GM12878 (cell line): Measurements from ENCODE around the gene RARRES1. TPM values are rescaled to one million over a fixed set of nuclear protein-coding genes. Genes with fewer than 3 reads are reported as not detected.

ENCODE experiments used
- ATAC-seq: fragments of 200-7000 bp; cut with Tn5 transposase; 3 replicates; pipeline ENCODE4 v1.9.1; 2020; ENCODE audit warnings: mild to moderate bottlenecking, moderate library complexity
- BruUV-seq: library from RNA; stranded (reverse); fragments of 400-500 nt; replicated peaks from 2 replicates; lab custom pipeline; 2021; lab: Mats Ljungman, UMichigan
- CTCF ChIA-PET: fragments of 300-600 bp; sonication (Branson Sonifier 250); formaldehyde crosslinking; extraction: SDS; loops from one replicate; lab custom pipeline; 2021; ENCODE audit warnings: inconsistent platforms; lab: Yijun Ruan, JAX
- POLR2A ChIA-PET: fragments of 350-600 bp; formaldehyde crosslinking; extraction: SDS; loops from one replicate; lab custom pipeline; 2021; ENCODE audit warnings: inconsistent platforms; lab: Charles Lee
- RAD21 ChIA-PET: fragments of 300-600 bp; sonication (Branson Sonifier 250); formaldehyde crosslinking; loops from one replicate; lab custom pipeline; 2023; ENCODE audit warnings: antibody characterized with exemption; ENCODE audit not compliant: unreplicated experiment; lab: Charles Lee
- SMC1A ChIA-PET: fragments of 300-600 bp; sonication (Branson Sonifier 250); formaldehyde crosslinking; loops from one replicate; lab custom pipeline; 2023; ENCODE audit not compliant: unreplicated experiment, uncharacterized antibody; lab: Charles Lee
- DNase-seq: peaks from one replicate; pipeline ENCODE4 v3.0.0-alpha.2; 2011; ENCODE audit warnings: low read depth, low spot score
- FAIRE-seq: peaks from 3 replicates; lab custom pipeline; 2011; peaks lifted over from hg19 to GRCh38; lab: Jason Lieb, UNC
- H2AFZ ChIP-seq: 2 replicates; pipeline ENCODE4 v1.6.0; 2011; ENCODE audit warnings: low read depth, low read length, control low read depth; ENCODE audit not compliant: control insufficient read depth
- H3K27ac ChIP-seq: 2 replicates; pipeline ENCODE4 v1.5.1; 2011; ENCODE audit warnings: control low read depth; ENCODE audit not compliant: control insufficient read depth, insufficient read depth
- H3K27me3 ChIP-seq, 2 experiments: replicated peaks in 1 of 2; 2 replicates each; pipeline versions ENCODE4 v1.6.0 to v1.6.1; 2011; ENCODE audit warnings: low read length in 1 of 2; ENCODE audit not compliant: control insufficient read depth in 2 of 2, insufficient read depth in 2 of 2
- H3K36me3 ChIP-seq, 2 experiments: 2 replicates each; pipeline ENCODE4 v1.5.1; 2011; ENCODE audit warnings: low read length in 1 of 2; ENCODE audit not compliant: control insufficient read depth in 2 of 2, insufficient read depth in 2 of 2
- H3K4me1 ChIP-seq: 2 replicates; pipeline ENCODE4 v1.6.1; 2011; ENCODE audit warnings: mild to moderate bottlenecking, low read length, moderate library complexity, mixed read lengths; ENCODE audit not compliant: control insufficient read depth, insufficient read depth
- H3K4me2 ChIP-seq: 2 replicates; pipeline ENCODE4 v1.6.0; 2011; ENCODE audit warnings: control low read depth; ENCODE audit not compliant: control insufficient read depth, insufficient read depth
- H3K4me3 ChIP-seq: fragments of 200-600 bp; sonication (generic); 2 replicates; pipeline ENCODE4 v1.5.1; 2016
- H3K79me2 ChIP-seq: 2 replicates; pipeline ENCODE4 v1.6.0; 2011; ENCODE audit warnings: low read length; ENCODE audit not compliant: control insufficient read depth, insufficient read depth
- H3K9ac ChIP-seq: 2 replicates; pipeline ENCODE4 v1.8.0; 2011; ENCODE audit warnings: low read length, control low read depth, mixed read lengths; ENCODE audit not compliant: control insufficient read depth, insufficient read depth
- H3K9me3 ChIP-seq: replicated peaks from 3 replicates; pipeline ENCODE4 v1.5.1; 2011; ENCODE audit warnings: mild to moderate bottlenecking, low read length; ENCODE audit not compliant: control insufficient read depth, insufficient read depth
- H4K20me1 ChIP-seq: 2 replicates; pipeline ENCODE4 v1.6.0; 2011; ENCODE audit not compliant: control insufficient read depth, insufficient read depth
- HCFC1 ChIP-seq: fragments of 150-350 bp; IDR thresholded peaks from 2 replicates; pipeline ENCODE4 v1.6.1; 2014; ENCODE audit warnings: low read length
- HDAC2 ChIP-seq: fragments of 200-600 bp; sonication (generic); IDR thresholded peaks from 2 replicates; pipeline ENCODE4 v1.6.1; 2017
- HDAC6 ChIP-seq: fragments of 200-600 bp; sonication (generic); IDR thresholded peaks from one replicate; pipeline ENCODE4 v1.8.0; 2017; ENCODE audit warnings: antibody characterized with exemption; ENCODE audit not compliant: unreplicated experiment
- NKRF ChIP-seq: fragments of 450-650 bp; conservative IDR thresholded peaks from 2 replicates; pipeline ENCODE4 v1.6.1; 2017; ENCODE audit warnings: mild to moderate bottlenecking, moderate library complexity
- RB1 ChIP-seq: fragments of 450-650 bp; formaldehyde crosslinking; IDR thresholded peaks from 2 replicates; pipeline ENCODE4 v1.6.1; 2017; ENCODE audit warnings: mild to moderate bottlenecking, borderline replicate concordance
- RUNX3 ChIP-seq: IDR thresholded peaks from 2 replicates; pipeline ENCODE4 v1.6.1; 2012; ENCODE audit warnings: low read length, inconsistent platforms
- SIX5 ChIP-seq: IDR thresholded peaks from 2 replicates; pipeline ENCODE4 v1.6.1; 2011; ENCODE audit warnings: mild to moderate bottlenecking, low read depth, low read length, moderate library complexity; ENCODE audit not compliant: severe bottlenecking
- WGBS: methylation state at CpG from one replicate; pipeline ENCODE4 v1.1.6; 2016; ENCODE audit warnings: low lambda C conversion rate; ENCODE audit not compliant: insufficient replicate concordance, insufficient coverage; ENCODE audit errors: missing lambda C conversion rate; 5-methylcytosine and 5-hydroxymethylcytosine counted together
- in situ Hi-C: fragments of 300-500 bp; cut with MboI; formaldehyde crosslinking; loops from 9 replicates; pipeline ENCODE4 v1.14.3; 2018; ENCODE audit warnings: mixed read lengths
- intact Hi-C: fragments of 100-400 bp; cut with micrococcal nuclease; formaldehyde crosslinking; loops from one replicate; pipeline ENCODE4 v1.14.2; 2022; ENCODE audit not compliant: unreplicated experiment
- polyA plus RNA-seq, 11 experiments: library from polyadenylated mRNA; depleted of rRNA in 4 of 11; unstranded in 6 of 11; stranded (reverse) in 5 of 11; fragments of >200 nt; fragmentation: Nextera tagmentation in 4 of 11; fragmentation: Illumina TruSeq in 1 of 11; extraction: Ambion mirVana in 4 of 11; extraction: Trizol in 1 of 11; gene quantifications; 1 replicate in 1 of 11; 2 replicates in 10 of 11; pipeline versions ENCODE4 v1.2.1 to v1.2.3, GENCODE V29; 2011 to 2016; ENCODE audit warnings: inconsistent platforms in 2 of 11, missing spikeins in 2 of 11, low read depth in 1 of 11
- total RNA-seq, 4 experiments: library from RNA; depleted of rRNA in 3 of 4; stranded (reverse); fragments of >200 nt in 3 of 4; fragmentation: Illumina TruSeq in 1 of 4; extraction: Trizol in 1 of 4; gene quantifications; 2 replicates each; pipeline versions ENCODE4 v1.2.1 to v1.2.3, GENCODE V29; 2013 to 2021

Gene RARRES1
- total and polyA plus RNA-seq, 10 of the 15 experiments (the other 5 are each of a cell fraction or from before 2014, with no cell fraction given): 0.02 to 0.83 (median 0.63) TPM; not detected in 7

- no peaks in the 10 kb centered on the region for H3K27me3 ChIP-seq
- no TSS peak for BruUV-seq
- CTCF ChIA-PET: interaction anchor here (0.6 kb wide), 1 partner anchor 58 kb away, joined by 3 read pairs; no protein-coding TSS in a partner anchor
- 100% methylated on average over 5 of the region's 15 CpGs for WGBS
- RAD21 ChIA-PET: no interaction called here
- SMC1A ChIA-PET: no interaction called here
- no peak overlapping the region for H3K9ac ChIP-seq
- no peak for DNase-seq
- no peaks in the 10 kb centered on the region for H3K36me3 ChIP-seq
- H2AFZ ChIP-seq: no peak overlapping the region
- no peak for ATAC-seq
- no peaks in the 10 kb centered on the region for H3K79me2 ChIP-seq
- no peak overlapping the region for H3K4me3 ChIP-seq
- no peaks in the 10 kb centered on the region for H4K20me1 ChIP-seq
- H3K4me2 ChIP-seq: no peak overlapping the region; the same call in 1 of the 2 replicates
- no peak overlapping the region for H3K27ac ChIP-seq
- no peaks in the 10 kb centered on the region for H3K9me3 ChIP-seq
- FAIRE-seq: no peak
- H3K4me1 ChIP-seq: peaks cover 5% of the 10 kb centered on the region
- no peak for TF ChIP-seq RUNX3
- no peak for TF ChIP-seq HDAC2
- TF ChIP-seq NKRF: no peak
- no peak for TF ChIP-seq SIX5
- POLR2A ChIA-PET: no interaction called here
- intact Hi-C loops (no loop called here), in situ Hi-C loops (no loop called here)
Observed at GRCh38 chr3:158732856-158733200, 571 bp upstream of the RARRES1 start.

DNA sequence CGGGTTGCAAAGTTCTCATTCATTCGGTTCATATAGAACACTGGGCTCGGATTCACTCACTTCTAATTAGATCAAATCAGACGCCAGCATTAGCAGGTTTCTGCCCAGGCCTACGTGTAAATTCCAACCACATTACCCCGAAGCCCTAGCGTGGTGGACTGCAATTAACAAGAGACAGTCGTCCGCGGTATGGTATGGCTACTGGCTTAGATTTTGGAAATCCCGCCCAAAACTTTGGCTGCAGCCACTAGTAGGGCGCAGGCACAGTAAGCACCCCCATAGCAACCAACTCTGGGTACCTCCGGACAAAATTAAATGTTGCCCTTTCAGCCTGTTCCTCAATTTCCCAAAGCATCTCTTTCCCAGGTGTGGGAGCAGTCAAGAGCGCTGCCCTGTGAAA lies 771 bp downstream of the RARRES1 start:
- WGBS: 99% methylated on average over 14 of the region's 14 CpGs
- no peak for DNase-seq
- no peak overlapping the region for H3K9ac ChIP-seq
- TF ChIP-seq HCFC1: no peak
- TF ChIP-seq HDAC6: no peak
- no peak for TF ChIP-seq RB1
- TF ChIP-seq, all 136 proteins: peak for 0
- Histone ChIP-seq H3K36me3 (no peaks in the 10 kb centered on the region), H3K27ac (no peak overlapping the region), H3K4me1 (peaks cover 5% of the 10 kb centered on the region), H3K9me3 (no peaks in the 10 kb centered on the region), H3K27me3 (no peaks in the 10 kb centered on the region), H3K79me2 (no peaks in the 10 kb centered on the region), H3K4me2 (peak overlapping the region; percentile 90), H4K20me1 (no peaks in the 10 kb centered on the region), H2AFZ (peak overlapping the region; percentile 54), H3K4me3 (peak overlapping the region; percentile 51)
- ChIA-PET RAD21 (no interaction called here), POLR2A (no interaction called here), SMC1A (no interaction called here), CTCF (no interaction called here)
- intact Hi-C loops (no loop called here), in situ Hi-C loops (no loop called here)
- no peak for ATAC-seq
- no peak for FAIRE-seq
- BruUV-seq: no TSS peak
